DND-41 (cell line): Measurements from ENCODE around the gene SLC23A2.

Experiments used
- ATAC-seq: fragments of 200-7000 bp; cut with Tn5 transposase; 3 replicates; pipeline ENCODE4 v1.9.1; 2021; ENCODE audit warnings: low read depth; ENCODE audit not compliant: insufficient read depth
- DNase-seq: peaks from one replicate; pipeline ENCODE4 v3.0.0-alpha.2; 2020
- H2AFZ ChIP-seq: 2 replicates; pipeline ENCODE4 v1.6.0; 2012; ENCODE audit warnings: low read depth, low read length
- H3K27ac ChIP-seq: 2 replicates; pipeline ENCODE4 v1.5.1; 2012; ENCODE audit warnings: low read length, inconsistent platforms
- H3K27me3 ChIP-seq: fragments of 200-600 bp; sonication (generic); 2 replicates; pipeline ENCODE4 v1.6.0; 2012; ENCODE audit warnings: low read length, mild to moderate bottlenecking, inconsistent platforms; ENCODE audit not compliant: insufficient read depth, poor library complexity
- H3K36me3 ChIP-seq: 2 replicates; pipeline ENCODE4 v1.5.1; 2012; ENCODE audit warnings: low read length, inconsistent platforms; ENCODE audit not compliant: insufficient read depth
- H3K4me1 ChIP-seq: 2 replicates; pipeline ENCODE4 v1.5.1; 2012; ENCODE audit warnings: mild to moderate bottlenecking, low read length; ENCODE audit not compliant: insufficient read depth
- H3K4me2 ChIP-seq: 2 replicates; pipeline ENCODE4 v1.6.0; 2012; ENCODE audit warnings: mild to moderate bottlenecking, moderate library complexity, low read length, inconsistent platforms; ENCODE audit not compliant: insufficient read depth
- H3K4me3 ChIP-seq, 2 experiments: fragments of 200-600 bp in 1 of 2; shearing (Covaris generic) in 1 of 2; 2 replicates each; pipeline ENCODE4 v1.5.1; 2012 to 2016; ENCODE audit warnings: inconsistent platforms in 2 of 2, low read length in 2 of 2, mild to moderate bottlenecking in 2 of 2, low read depth in 1 of 2, moderate library complexity in 1 of 2
- H3K79me2 ChIP-seq: 2 replicates; pipeline ENCODE4 v1.6.0; 2012; ENCODE audit warnings: low read length, inconsistent platforms; ENCODE audit not compliant: insufficient read depth
- H3K9ac ChIP-seq: 2 replicates; pipeline ENCODE4 v1.6.0; 2012; ENCODE audit warnings: low read depth, mild to moderate bottlenecking, inconsistent platforms, low read length, moderate library complexity
- H3K9me3 ChIP-seq: 2 replicates; pipeline ENCODE4 v1.5.1; 2012; ENCODE audit warnings: low read length, moderate library complexity, mild to moderate bottlenecking, inconsistent platforms; ENCODE audit not compliant: insufficient read depth, severe bottlenecking
- H4K20me1 ChIP-seq: 2 replicates; pipeline ENCODE4 v1.6.0; 2012; ENCODE audit warnings: low read length; ENCODE audit not compliant: insufficient read depth
- EZH2 ChIP-seq: IDR thresholded peaks from 3 replicates; pipeline ENCODE4 v1.6.1; 2012; ENCODE audit warnings: borderline replicate concordance, low read depth, mild to moderate bottlenecking, moderate library complexity, low read length, inconsistent platforms; ENCODE audit not compliant: severe bottlenecking
- TF ChIP-seq, protein P1 (sequence below): IDR thresholded peaks from 2 replicates; pipeline ENCODE4 v1.5.1; 2012; ENCODE audit warnings: borderline replicate concordance, low read length, moderate library complexity, mild to moderate bottlenecking; ENCODE audit not compliant: poor library complexity, severe bottlenecking; ENCODE audit errors: extremely low read depth

SLC23A2 gene

DNA sequence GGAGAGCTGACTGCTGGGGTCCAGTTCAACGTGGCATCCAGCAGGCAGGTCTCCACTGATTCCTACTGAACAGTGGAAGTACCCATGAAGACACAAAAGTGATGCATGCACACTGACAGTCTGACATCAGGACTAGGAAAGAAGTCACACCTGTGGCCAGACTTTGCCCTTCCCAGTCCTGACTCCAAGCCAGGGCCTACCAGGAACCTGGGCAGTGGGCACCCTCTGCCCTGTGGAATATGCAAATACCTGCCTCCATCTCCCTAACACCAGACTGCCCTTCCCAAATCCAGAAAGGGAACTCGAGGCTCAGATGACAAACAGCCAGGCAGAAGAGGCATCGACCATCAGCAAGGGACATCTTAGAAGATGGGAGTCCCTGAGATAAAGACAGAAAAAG, 50.9 kb downstream of the SLC23A2 start:
- H3K4me3 ChIP-seq = no peak overlapping the region
- peaks cover 30% of the 10 kb centered on the region; the same call in 1 of the 2 replicates for H4K20me1 ChIP-seq
- no peak overlapping the region for H3K4me2 ChIP-seq
- no peak for DNase-seq
- no peak overlapping the region for H3K27ac ChIP-seq
- no peak for ATAC-seq
- no peaks in the 10 kb centered on the region for H3K4me1 ChIP-seq
- peaks cover 35% of the 10 kb centered on the region for H3K36me3 ChIP-seq
- H3K79me2 ChIP-seq = peaks cover 54% of the 10 kb centered on the region
- no peaks in the 10 kb centered on the region for H3K27me3 ChIP-seq
- TF ChIP-seq, protein P1, sequence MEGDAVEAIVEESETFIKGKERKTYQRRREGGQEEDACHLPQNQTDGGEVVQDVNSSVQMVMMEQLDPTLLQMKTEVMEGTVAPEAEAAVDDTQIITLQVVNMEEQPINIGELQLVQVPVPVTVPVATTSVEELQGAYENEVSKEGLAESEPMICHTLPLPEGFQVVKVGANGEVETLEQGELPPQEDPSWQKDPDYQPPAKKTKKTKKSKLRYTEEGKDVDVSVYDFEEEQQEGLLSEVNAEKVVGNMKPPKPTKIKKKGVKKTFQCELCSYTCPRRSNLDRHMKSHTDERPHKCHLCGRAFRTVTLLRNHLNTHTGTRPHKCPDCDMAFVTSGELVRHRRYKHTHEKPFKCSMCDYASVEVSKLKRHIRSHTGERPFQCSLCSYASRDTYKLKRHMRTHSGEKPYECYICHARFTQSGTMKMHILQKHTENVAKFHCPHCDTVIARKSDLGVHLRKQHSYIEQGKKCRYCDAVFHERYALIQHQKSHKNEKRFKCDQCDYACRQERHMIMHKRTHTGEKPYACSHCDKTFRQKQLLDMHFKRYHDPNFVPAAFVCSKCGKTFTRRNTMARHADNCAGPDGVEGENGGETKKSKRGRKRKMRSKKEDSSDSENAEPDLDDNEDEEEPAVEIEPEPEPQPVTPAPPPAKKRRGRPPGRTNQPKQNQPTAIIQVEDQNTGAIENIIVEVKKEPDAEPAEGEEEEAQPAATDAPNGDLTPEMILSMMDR = no peak
- TF ChIP-seq EZH2 = no peak
- H3K9me3 ChIP-seq = peaks cover 8% of the 10 kb centered on the region
- H2AFZ ChIP-seq = no peak overlapping the region
- no peak overlapping the region for H3K9ac ChIP-seq

DNA sequence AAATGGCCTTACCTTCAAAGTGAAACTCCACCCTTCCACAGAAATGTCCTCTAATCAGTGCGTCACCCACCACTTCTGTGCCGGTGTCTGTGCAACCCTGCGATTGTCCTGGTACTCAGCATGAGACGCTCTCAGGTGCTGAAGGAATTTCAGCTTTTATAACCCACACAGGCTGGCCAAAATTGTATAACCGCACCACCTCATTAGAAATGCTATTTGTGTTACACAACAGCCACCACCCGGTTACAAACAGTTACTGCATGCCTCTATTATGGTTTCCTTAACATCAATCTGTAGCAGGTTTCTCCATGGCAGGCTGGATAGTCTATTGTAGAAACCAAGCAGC, 51.5 kb downstream of the SLC23A2 start:
- H3K36me3 ChIP-seq = peaks cover 35% of the 10 kb centered on the region
- ATAC-seq = no peak
- no peak overlapping the region for H3K4me3 ChIP-seq
- H3K4me1 ChIP-seq = no peaks in the 10 kb centered on the region
- no peaks in the 10 kb centered on the region for H3K27me3 ChIP-seq
- H2AFZ ChIP-seq = no peak overlapping the region
- no peak for DNase-seq
- no peak for TF ChIP-seq EZH2
- TF ChIP-seq, protein P1 = no peak
- peaks cover 30% of the 10 kb centered on the region; the same call in 1 of the 2 replicates for H4K20me1 ChIP-seq
- no peak overlapping the region for H3K27ac ChIP-seq
- peaks cover 53% of the 10 kb centered on the region for H3K79me2 ChIP-seq
- H3K9me3 ChIP-seq = peaks cover 8% of the 10 kb centered on the region
- no peak overlapping the region for H3K4me2 ChIP-seq
- H3K9ac ChIP-seq = no peak overlapping the region

DNA sequence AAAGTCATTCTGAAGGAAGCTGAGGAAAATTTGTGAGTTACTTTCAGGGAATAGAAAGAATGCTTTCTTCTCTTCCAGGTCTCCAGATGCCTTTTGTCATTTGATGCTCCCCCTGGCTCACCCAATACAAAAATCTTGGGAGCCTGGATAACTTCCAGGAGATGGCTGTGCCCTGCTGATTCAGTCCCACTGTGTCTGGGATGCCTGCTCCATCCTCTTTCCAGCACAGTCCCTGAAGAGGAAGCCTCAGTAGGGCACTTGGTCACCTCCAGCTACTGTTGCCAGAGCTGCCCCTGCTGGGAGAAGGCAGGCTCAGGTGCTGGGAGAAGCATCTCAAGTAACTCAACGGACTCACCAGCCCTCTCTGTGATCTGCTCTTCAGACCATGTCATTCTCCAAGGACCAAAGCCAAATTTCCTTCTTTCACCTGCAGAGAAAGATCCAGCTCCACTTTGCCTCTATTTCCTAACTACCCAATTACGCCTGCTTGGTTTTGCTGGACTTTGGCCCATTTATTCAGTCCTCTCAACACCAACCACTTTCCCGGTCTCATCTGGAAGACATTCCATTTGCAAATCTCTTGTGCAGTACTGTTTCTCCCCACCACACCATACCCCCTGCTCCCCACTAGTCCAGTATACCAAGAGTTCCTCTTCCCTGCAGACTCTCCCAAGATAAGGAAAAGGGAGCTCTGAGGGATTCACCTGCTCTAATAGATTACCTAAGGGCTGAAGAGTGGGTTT, 53.3 kb downstream of the SLC23A2 start:
- no peak overlapping the region for H3K9ac ChIP-seq
- H3K27me3 ChIP-seq = no peaks in the 10 kb centered on the region
- no peaks in the 10 kb centered on the region for H3K4me1 ChIP-seq
- H3K79me2 ChIP-seq = peaks cover 41% of the 10 kb centered on the region
- no peak overlapping the region for H2AFZ ChIP-seq
- H3K9me3 ChIP-seq = peaks cover 5% of the 10 kb centered on the region
- no peak overlapping the region for H3K4me2 ChIP-seq
- peaks cover 31% of the 10 kb centered on the region for H3K36me3 ChIP-seq
- ATAC-seq = no peak
- DNase-seq = no peak
- no peak for TF ChIP-seq EZH2
- TF ChIP-seq, protein P1 = no peak
- no peak overlapping the region for H3K4me3 ChIP-seq
- peaks cover 33% of the 10 kb centered on the region; the same call in 1 of the 2 replicates for H4K20me1 ChIP-seq
- H3K27ac ChIP-seq = no peak overlapping the region
